Body of pancreas (tissue), 4 donors: Measurements from ENCODE around the gene SIX5. TPM values are rescaled to one million over a fixed set of nuclear protein-coding genes. Genes with fewer than 3 reads are reported as not detected.
A peak's percentile ranks its signal among the peaks of the same experiment; 100 is the strongest.

Experiments
- ATAC-seq: fragments of 150-250 bp; one replicate; pipeline ENCODE4 v1.9.1; 2016
- DNase-seq, 4 donors: peaks; one replicate each; pipeline ENCODE4 v3.0.0-alpha.2; 2019
- H3K27ac ChIP-seq, 4 donors: fragments of 200-600 bp; sonication (generic); 1 replicate in 3 of 4; 2 replicates in 1 of 4; pipeline versions ENCODE4 v1.5.1 to v1.6.1; 2016 to 2019; ENCODE audit warnings: mild to moderate bottlenecking in 1 of 4, mixed read lengths in 1 of 4, moderate library complexity in 1 of 4
- H3K27me3 ChIP-seq, 2 donors: fragments of 200-600 bp; sonication (generic); one replicate each; pipeline ENCODE4 v1.6.0; 2016; ENCODE audit warnings: mild to moderate bottlenecking in 1 of 2
- H3K36me3 ChIP-seq, 2 donors: fragments of 200-600 bp; sonication (generic); replicated peaks in 1 of 2; 2 replicates each; pipeline ENCODE4 v1.5.1; 2016; ENCODE audit warnings: low read depth in 2 of 2; ENCODE audit not compliant: insufficient read depth in 1 of 2
- H3K4me1 ChIP-seq: fragments of 200-600 bp; sonication (generic); one replicate; pipeline ENCODE4 v1.6.0; 2016
- H3K4me3 ChIP-seq, 2 donors: fragments of 200-600 bp; sonication (generic); 1 replicate in 1 of 2; 2 replicates in 1 of 2; pipeline ENCODE4 v1.5.1; 2016 to 2019
- H3K9me3 ChIP-seq, 3 donors: fragments of 200-600 bp; sonication (generic); 1 replicate in 2 of 3; 2 replicates in 1 of 3; pipeline ENCODE4 v1.5.1; 2016
- POLR2A ChIP-seq, 3 donors: fragments of 450-650 bp; IDR thresholded peaks; one replicate each; pipeline ENCODE4 v1.6.1; 2016; ENCODE audit warnings: antibody characterized with exemption in 3 of 3, mild to moderate bottlenecking in 2 of 3
- WGBS, 2 donors: methylation state at CpG; one replicate each; pipeline ENCODE4 v1.1.5; 2017; 5-methylcytosine and 5-hydroxymethylcytosine counted together
- intact Hi-C: fragments of 100-400 bp; cut with DNase I; formaldehyde crosslinking; loops from one replicate; pipeline ENCODE4 v1.15.1; 2023
- total RNA-seq, 2 donors: library from RNA; depleted of rRNA; stranded (reverse); fragments of >200 nt; gene quantifications; one replicate each; pipeline ENCODE4 v1.1.0, GENCODE V29; 2016
- TF ChIP-seq, protein P1 (sequence below), 7 experiments: fragments of 450-650 bp in 4 of 7; fragments of 200-600 bp in 3 of 7; sonication (generic) in 3 of 7; IDR thresholded peaks; one replicate each; pipeline ENCODE4 v1.5.1; 2016 to 2019; ENCODE audit warnings: antibody characterized with exemption in 7 of 7

SIX5 gene
- total RNA-seq, 2 donors from 2014 or later: 21.0 to 60.3 TPM

DNA sequence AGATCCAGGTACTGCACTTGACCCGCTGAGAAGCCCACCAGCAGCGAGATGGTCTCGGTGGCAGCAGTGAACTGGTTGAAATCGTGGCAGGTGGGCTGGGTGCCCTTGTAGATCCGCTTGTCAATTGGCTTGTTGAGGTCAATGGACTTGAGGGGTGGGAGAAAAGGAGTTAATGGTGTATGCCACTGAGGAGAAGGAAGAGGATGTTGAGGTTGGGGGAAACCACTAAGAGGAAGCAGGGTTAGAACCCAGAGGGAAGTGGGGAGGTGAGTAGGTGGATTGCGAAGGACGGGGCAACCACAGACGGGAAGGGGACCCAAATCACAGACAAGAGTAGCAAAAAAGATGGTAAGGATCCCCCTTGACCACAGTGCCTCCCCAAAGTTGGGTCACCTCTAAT is 21.9 kb upstream of the SIX5 start:
- intact Hi-C loops: no loop called here
- no peak for ATAC-seq
- no peak overlapping the region for H3K4me3 ChIP-seq
- WGBS, 2 donors: 80 to 90% methylated on average over 8 of the region's 8 CpGs
- peak in 1 of 4 donors; percentile 36 for DNase-seq
- H3K9me3 ChIP-seq: no peaks in the 10 kb centered on the region
- H3K4me1 ChIP-seq: peaks cover 16% of the 10 kb centered on the region
- no peaks in the 10 kb centered on the region for H3K27me3 ChIP-seq
- H3K27ac ChIP-seq: no peak overlapping the region
- H3K36me3 ChIP-seq: peaks cover 0 to 7% of the 10 kb centered on the region in 2 donors
- TF ChIP-seq, protein P1, sequence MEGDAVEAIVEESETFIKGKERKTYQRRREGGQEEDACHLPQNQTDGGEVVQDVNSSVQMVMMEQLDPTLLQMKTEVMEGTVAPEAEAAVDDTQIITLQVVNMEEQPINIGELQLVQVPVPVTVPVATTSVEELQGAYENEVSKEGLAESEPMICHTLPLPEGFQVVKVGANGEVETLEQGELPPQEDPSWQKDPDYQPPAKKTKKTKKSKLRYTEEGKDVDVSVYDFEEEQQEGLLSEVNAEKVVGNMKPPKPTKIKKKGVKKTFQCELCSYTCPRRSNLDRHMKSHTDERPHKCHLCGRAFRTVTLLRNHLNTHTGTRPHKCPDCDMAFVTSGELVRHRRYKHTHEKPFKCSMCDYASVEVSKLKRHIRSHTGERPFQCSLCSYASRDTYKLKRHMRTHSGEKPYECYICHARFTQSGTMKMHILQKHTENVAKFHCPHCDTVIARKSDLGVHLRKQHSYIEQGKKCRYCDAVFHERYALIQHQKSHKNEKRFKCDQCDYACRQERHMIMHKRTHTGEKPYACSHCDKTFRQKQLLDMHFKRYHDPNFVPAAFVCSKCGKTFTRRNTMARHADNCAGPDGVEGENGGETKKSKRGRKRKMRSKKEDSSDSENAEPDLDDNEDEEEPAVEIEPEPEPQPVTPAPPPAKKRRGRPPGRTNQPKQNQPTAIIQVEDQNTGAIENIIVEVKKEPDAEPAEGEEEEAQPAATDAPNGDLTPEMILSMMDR (IDR thresholded peaks at IDR 0.05): no peak
- TF ChIP-seq POLR2A (IDR thresholded peaks at IDR 0.05): no peak

DNA sequence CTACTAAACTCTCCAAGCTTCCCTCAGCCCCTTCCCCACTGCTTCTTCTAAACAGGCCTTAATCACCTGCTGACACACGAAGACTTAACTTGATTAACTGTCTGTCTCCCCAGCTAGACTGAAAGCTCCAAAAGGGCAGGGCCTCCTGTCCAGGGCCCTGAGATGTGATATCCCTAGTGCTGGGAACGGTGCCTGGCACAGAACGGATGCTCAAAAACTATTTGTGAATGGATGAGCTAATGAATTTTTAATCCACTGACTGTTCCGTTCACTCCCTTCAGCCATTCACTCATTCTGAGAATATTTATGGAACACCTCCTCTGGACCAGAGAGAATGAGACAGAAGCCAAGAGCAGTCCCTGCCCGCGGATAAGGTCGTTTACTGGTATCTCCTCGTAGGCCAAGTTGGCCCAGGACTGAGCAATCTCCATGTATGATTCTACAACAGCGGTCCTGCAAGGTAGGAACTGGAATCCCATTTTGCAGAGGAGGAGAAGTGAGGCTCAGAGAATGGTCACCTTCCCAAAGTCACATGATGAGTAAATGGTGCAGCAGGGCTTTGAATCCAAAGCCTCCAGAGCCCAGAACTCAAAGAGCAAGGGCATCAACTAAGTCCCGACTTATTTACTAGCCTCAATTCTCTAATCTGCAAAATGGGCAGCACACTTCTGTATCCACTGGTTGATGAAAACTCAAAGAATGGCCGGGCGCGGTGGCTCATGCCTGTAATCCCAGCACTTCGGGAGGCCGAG is 20.2 kb upstream of the SIX5 start:
- ATAC-seq (no peak), DNase-seq (no peak)
- H3K36me3 ChIP-seq: peaks cover 0 to 7% of the 10 kb centered on the region in 2 donors
- intact Hi-C loops: no loop called here
- H3K9me3 ChIP-seq: no peaks in the 10 kb centered on the region
- no peak overlapping the region for H3K4me3 ChIP-seq
- no peaks in the 10 kb centered on the region for H3K27me3 ChIP-seq
- no peak overlapping the region for H3K27ac ChIP-seq
- TF ChIP-seq, protein P1 (IDR thresholded peaks at IDR 0.05): no peak
- no peak for TF ChIP-seq POLR2A (IDR thresholded peaks at IDR 0.05)
- WGBS, 2 donors: 86 to 94% methylated on average over 10 to 15 of the region's 15 CpGs
- H3K4me1 ChIP-seq: peaks cover 16% of the 10 kb centered on the region

DNA sequence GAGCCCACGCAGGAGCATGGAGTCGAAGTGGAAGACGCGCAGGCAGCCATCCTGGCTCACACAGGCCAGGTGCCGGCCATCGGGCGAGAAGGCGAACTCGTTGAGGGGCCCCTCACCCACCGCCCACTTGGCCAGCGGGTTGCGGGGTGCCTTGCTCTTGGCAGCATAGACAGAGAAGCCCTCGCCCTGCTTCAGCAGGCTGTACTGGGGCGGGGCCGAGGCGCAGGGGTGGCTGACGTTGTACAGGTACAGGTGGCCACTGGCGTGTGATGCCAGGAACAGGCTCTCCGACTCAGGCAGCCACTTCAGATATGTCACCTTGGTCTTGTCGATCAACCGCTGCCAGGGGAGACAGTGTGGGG is 17.5 kb upstream of the SIX5 start:
- Histone ChIP-seq H3K4me1 (peaks cover 21% of the 10 kb centered on the region), H3K4me3 (no peak overlapping the region), H3K36me3 (peaks cover 0 to 7% of the 10 kb centered on the region in 2 donors), H3K27me3 (no peaks in the 10 kb centered on the region), H3K27ac (no peak overlapping the region), H3K9me3 (no peaks in the 10 kb centered on the region)
- DNase-seq (no peak), ATAC-seq (no peak)
- intact Hi-C loops: no loop called here
- TF ChIP-seq POLR2A (IDR thresholded peaks at IDR 0.05): no peak
- TF ChIP-seq, protein P1 (IDR thresholded peaks at IDR 0.05): no peak
- 90 to 96% methylated on average over 7 to 21 of the region's 21 CpGs for WGBS, 2 donors

DNA sequence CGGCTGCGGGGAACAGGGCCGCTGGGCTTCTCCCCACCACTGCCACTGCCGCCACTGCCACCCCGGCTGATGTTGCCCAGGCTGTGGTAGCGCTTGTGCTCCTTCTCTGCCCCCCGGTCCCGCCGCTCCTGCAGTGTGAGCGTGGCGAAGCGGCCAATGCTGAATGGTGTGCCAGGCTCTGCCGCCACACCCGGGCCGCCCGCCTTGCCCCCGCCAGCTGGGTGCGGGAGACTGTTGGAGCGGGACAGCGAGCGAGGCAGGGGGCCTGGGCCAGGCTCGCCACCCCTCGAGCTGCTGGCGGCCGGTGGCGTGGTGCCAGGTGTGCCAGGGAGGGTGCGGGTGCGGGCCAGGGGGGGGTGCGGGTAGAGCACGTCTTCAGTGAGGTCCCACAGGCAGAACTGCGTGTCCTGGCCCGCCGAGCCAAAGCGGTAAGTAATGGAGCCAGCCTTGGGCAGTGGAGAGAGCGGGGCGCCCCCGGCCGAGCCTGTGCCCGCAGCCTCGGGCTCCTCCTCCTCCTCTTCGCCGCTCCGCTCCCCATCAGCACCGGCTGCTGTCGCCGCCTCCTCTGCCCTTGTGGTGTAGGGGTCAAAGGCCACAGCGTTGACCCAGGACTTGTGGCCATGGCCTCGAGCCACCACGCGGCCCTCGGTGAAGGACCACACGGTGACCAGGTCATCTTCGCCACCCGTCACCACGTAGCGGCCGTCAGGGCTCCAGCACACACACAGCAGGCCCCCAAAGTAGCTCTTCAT is 16.9 kb upstream of the SIX5 start:
- Histone ChIP-seq H3K4me1 (peaks cover 21% of the 10 kb centered on the region), H3K27me3 (no peaks in the 10 kb centered on the region), H3K36me3 (peaks cover 0 to 7% of the 10 kb centered on the region in 2 donors), H3K27ac (no peak overlapping the region), H3K9me3 (no peaks in the 10 kb centered on the region), H3K4me3 (no peak overlapping the region)
- TF ChIP-seq POLR2A (IDR thresholded peaks at IDR 0.05): no peak
- TF ChIP-seq, protein P1 (IDR thresholded peaks at IDR 0.05): no peak
- WGBS, 2 donors: 89 to 93% methylated on average over 28 to 57 of the region's 57 CpGs
- intact Hi-C loops: no loop called here
- DNase-seq (no peak), ATAC-seq (no peak)
